ENCODE measurements around the gene ASPSCR1. TPM values are rescaled to one million over a fixed set of nuclear protein-coding genes. Genes with fewer than 3 reads are reported as not detected.
A peak's percentile ranks its signal among the peaks of the same experiment; 100 is the strongest.

Gene ASPSCR1
- total and polyA plus RNA-seq, 2 of the 13 experiments (the other 11 are each of a cell fraction or from before 2014, with no cell fraction given), result 274 to 314 TPM

- TF ChIP-seq NR0B2 (CRISPR knock-in tag; IDR thresholded peaks at IDR 0.05) (no peak), RORA (CRISPR knock-in tag; IDR thresholded peaks at IDR 0.05) (no peak), CC2D1A (CRISPR knock-in tag; IDR thresholded peaks at IDR 0.05) (no peak), EEA1 (CRISPR knock-in tag; IDR thresholded peaks at IDR 0.05; ENCODE audit: borderline replicate concordance) (no peak), FOXO1 (CRISPR knock-in tag; IDR thresholded peaks at IDR 0.05) (no peak), DNMT1 (CRISPR knock-in tag; IDR thresholded peaks at IDR 0.05) (no peak), TMF1 (CRISPR knock-in tag; IDR thresholded peaks at IDR 0.05; ENCODE audit: low read depth) (no peak), ZNF124 (CRISPR knock-in tag; IDR thresholded peaks at IDR 0.05) (peak; percentile 67; the same call in 1 of the 2 replicates), SMARCE1 (IDR thresholded peaks at IDR 0.05; ENCODE audit: borderline replicate concordance) (no peak), ARHGAP35 (CRISPR knock-in tag; IDR thresholded peaks at IDR 0.05; ENCODE audit: borderline replicate concordance) (no peak), ZNF749 (CRISPR knock-in tag; IDR thresholded peaks at IDR 0.05; ENCODE audit: borderline replicate concordance) (peak; percentile 57; the same call in 1 of the 2 replicates), HNRNPUL1 (IDR thresholded peaks at IDR 0.05; ENCODE audit: low read depth, low read length) (no peak), ZNF510 (CRISPR knock-in tag; IDR thresholded peaks at IDR 0.05; ENCODE audit: low read depth) (no peak), KDM1A (CRISPR knock-in tag; IDR thresholded peaks at IDR 0.05) (0 out of 2 replicates have a peak, but pooled peaks have one; percentile 20), ZNF788 (CRISPR knock-in tag; IDR thresholded peaks at IDR 0.05; ENCODE audit: borderline replicate concordance) (peak; percentile 54; the same call in 1 of the 2 replicates), SMAD3 (CRISPR knock-in tag; IDR thresholded peaks at IDR 0.05) (no peak; the same call in 1 of the 2 replicates), GATA4 (IDR thresholded peaks at IDR 0.05; ENCODE audit: borderline replicate concordance, low read depth) (no peak), ZNF672 (CRISPR knock-in tag; IDR thresholded peaks at IDR 0.05) (no peak), THRA (CRISPR knock-in tag; IDR thresholded peaks at IDR 0.05; ENCODE audit: borderline replicate concordance) (no peak), ZNF773 (CRISPR knock-in tag; IDR thresholded peaks at IDR 0.05; ENCODE audit: borderline replicate concordance) (no peak), ZBTB25 (CRISPR knock-in tag; IDR thresholded peaks at IDR 0.05) (no peak), DMAP1 (CRISPR knock-in tag; IDR thresholded peaks at IDR 0.05) (no peak; the same call in 1 of the 2 replicates), ZFP36 (IDR thresholded peaks at IDR 0.05; ENCODE audit: borderline replicate concordance, low read depth, low read length, partially characterized antibody) (no peak), TIGD3 (CRISPR knock-in tag; IDR thresholded peaks at IDR 0.05; ENCODE audit: borderline replicate concordance) (no peak), FOXA3 (CRISPR knock-in tag; IDR thresholded peaks at IDR 0.05) (peak; percentile 15; the same call in 1 of the 2 replicates), ETV6 (CRISPR knock-in tag; conservative IDR thresholded peaks at IDR 0.05) (no peak), MED8 (CRISPR knock-in tag; IDR thresholded peaks at IDR 0.05; ENCODE audit: insufficient replicate concordance) (no peak), ZBTB20 (CRISPR knock-in tag; IDR thresholded peaks at IDR 0.05; ENCODE audit: borderline replicate concordance, low read depth) (no peak)
Measured at GRCh38 chr17:81928544-81929252, 48.7 kb upstream of the ASPSCR1 start (continued).
